GM03348 (cell line): ENCODE measurements around the gene RIPOR2.
"Not testable (repeated sequence)": the region's sequence is repeated elsewhere in the genome, so short reads cannot be mapped to it uniquely, and the experiment has no call there.

ENCODE experiments used
- DNase-seq: peaks from one replicate; pipeline ENCODE4 v3.0.0; 2012; ENCODE audit warnings: low spot score

RIPOR2 gene

DNA sequence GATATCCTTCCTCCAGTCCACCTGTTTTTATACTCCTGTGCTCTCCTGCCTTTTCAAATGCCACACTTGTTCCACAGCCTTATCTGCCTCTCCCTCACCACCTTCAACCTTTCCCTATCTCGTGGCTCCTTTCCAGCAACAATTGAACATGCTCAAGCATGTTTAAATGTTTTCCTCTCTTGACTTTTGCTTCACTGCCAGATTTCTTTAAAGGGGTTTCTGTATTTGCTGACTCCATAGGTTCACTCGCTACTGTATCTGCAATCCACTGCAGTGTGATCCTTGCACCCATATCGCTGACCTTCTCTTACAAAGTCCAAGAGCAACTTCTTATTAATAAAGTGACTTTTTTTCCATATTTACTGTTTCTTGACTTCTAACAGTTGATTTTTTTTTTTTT is 172.2 kb downstream of the RIPOR2 start:
- DNase-seq: no peak

DNA sequence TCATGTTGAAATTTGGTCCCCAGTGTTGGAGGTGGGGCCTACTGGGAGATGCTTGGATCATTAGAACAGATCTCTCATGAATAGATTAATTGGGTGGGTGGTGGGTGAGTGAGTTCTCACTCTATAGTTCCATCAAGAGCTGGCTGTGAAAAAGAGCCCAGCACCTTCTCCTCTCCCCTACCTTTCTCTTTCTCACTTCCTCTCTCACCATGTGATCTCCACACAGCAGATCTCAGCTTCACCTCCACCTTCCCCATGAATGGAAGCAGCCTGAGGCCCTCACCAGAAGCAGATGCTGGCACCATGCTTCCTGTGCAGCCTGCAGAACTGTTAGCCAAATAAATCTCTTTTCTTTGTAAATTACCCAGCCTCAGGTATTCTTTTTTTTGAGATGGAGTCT is 173.9 kb downstream of the RIPOR2 start:
- DNase-seq: no peak

DNA sequence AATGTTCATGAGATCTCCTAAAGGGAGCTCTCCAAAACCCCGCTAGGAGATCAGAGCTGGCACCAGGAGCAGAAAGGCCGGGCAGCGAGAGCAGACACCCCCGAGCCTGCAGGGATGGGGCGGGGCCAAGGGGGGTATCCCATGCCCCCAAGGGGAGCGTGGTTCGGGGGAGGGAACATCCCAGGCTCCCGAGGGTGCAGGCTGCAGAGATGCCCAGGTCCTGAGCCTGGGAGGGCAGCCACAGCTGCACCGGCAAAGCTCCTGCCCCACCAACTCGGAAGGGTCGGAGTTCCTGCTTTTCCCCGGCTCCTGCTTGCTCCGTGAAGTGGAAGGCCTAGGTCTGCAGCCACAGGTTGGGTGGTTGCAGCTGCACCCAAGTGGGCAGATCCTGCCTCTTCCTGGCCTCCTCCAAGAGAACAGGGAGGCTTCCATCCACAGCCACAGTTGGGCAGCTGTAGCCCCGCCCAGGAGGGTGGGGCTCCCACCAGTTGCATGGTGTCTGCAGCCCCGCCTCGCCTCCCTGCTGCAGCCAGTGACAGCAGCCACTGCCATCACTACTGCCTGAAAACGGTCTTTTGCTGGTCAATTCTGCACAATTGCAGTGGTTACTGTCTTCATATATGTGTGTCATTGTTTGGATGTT is 174.4 kb downstream of the RIPOR2 start:
- DNase-seq: no peak

DNA sequence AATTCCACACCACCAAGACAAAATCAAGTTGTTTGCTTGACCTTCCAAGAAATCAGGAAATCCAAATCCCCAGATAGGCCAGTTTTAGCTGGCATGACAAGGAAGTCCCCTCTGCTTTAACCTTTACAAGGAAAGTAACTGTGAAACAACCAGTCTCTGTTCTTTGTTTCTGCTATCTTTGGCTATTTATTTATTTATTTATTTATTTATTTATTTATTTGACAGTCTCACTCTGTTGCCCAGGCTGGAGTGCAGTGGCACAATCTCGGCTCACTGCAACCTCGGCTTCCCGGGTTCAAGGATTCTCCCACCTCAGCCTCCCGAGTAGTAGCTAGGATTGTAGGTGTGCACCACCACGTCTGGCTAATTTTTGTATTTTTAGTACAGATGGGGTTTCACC is 175.6 kb downstream of the RIPOR2 start:
- no peak for DNase-seq

DNA sequence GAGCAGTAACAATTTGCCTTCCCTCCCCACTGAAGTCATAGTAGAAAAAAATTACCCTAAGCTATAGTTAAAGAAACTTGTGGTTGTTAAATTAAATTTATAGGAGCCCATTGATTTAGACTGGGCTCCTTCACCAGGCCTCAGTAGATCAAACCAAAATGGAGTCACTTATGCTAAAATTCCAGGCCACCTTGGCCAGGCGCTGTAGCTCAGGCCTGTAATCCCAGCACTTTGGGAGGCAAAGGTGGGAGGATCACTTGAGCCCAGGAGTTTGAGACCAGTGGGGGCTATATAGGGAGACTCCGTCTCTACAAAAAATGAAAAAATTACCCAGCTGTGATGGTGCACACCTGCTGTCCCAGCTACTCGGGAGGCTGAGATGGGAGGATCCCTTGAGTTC is 176.0 kb downstream of the RIPOR2 start:
- DNase-seq: no peak

DNA sequence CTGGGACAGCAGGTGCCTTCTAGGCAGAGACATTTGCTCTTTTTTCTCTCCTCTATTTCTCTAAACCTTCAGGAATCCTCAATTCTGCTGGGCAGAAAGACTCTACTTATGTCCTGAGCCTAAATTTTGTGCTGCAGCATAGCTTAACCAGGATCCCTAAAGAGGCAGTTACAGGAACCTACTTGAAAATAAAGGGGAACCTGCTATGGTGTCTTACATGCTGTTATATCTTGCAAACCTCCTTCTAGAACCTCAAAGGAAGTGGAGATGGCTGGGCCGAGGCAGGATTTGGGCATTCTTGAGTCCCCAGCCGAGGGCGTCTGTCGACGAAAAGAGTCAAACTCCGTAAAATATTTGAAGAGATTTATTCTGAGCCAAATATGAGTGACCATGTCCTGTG is 178.1 kb downstream of the RIPOR2 start:
- no peak for DNase-seq

DNA sequence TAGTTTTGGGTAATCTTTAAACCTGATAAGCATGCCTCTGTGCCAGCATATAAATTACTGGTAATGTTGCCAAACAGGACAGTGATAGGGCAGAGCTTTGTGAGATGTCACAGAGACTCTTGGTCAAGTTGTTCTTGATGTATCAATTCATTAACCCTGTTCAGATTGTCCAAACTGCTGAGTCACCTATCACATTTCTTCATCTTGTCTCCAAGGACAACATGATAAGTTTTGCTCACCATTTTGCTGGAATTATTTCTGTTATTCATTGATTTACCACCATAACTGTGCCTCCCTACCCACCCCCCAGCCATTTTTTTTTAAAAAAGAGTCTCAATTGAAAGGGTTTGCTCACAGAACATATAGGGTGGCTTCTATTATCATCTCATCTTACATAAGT is 180.5 kb downstream of the RIPOR2 start:
- DNase-seq: no peak

DNA sequence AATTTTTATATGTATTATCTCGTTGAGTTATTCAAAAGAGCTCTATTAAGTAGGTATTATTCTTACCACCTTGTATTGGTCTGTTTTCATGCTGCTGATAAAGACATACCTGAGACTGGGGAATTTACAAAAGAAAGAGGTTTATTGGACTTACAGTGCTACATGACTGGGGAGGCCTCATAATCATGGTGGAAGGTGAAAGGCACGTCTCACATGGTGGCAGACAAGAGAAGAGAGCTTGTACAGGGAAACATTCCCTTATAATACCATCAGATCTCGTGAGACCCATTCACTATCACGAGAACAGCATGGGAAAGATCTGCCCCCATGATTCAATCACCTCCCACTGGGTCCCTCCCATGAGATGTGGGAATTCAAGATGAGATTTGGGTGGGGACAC is 181.4 kb downstream of the RIPOR2 start:
- not testable (repeated sequence) for DNase-seq
